NCI-H1436 (cell line): Measurements from ENCODE around the gene TBCEL.
A peak's percentile ranks its signal among the peaks of the same experiment; 100 is the strongest.
"Not testable (repeated sequence)": the region's sequence is repeated elsewhere in the genome, so short reads cannot be mapped to it uniquely, and the experiment has no call there.

ENCODE experiments used
- DNase-seq: peaks from one replicate; lab custom pipeline; 2025; lab: John Stamatoyannopoulos, UW

TBCEL gene

DNA sequence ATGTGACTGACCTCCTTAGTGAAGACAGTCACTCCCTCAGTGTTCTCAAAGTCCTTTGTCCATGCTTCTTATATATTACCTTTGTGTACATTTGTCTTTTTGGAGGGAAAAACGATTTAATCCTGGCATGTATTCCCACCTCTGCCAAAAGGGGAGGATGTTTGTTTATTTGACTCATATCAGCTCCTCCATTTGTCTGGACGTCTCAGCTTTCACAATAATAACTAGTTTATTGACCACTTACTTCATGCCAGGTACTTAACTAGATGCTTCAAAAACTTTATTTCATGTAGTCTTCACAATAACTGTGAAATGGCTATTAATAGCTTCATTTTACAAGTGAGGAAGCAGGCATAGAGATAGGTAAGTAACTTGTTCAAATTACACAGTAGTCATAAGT is 5.3 kb downstream of the TBCEL start:
- DNase-seq = no peak

GRCh38 chr11:121029813-121030445 is 6.0 kb downstream of the TBCEL start:
- DNase-seq = no peak

DNA sequence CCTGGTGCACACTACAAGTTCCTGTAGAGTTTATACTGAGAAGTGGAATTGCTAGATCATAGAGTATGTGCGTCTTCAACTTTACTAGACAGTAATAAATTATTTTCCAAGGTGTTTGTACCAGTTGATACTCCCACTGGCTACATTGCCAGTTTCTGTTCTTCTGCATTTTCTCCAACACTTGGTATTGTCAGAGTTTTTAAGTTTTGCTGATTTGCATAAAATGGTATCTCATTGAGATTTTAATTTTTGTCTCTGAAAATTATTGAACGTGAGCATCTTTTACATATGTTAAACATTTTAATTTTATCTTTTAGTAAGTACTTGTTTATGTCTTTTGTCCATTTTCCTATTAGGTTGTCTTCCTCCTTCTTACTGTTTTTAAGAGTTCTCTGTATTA is 7.3 kb downstream of the TBCEL start:
- DNase-seq = no peak

GRCh38 chr11:121031648-121032047 is 7.7 kb downstream of the TBCEL start:
- DNase-seq = not testable (repeated sequence)

DNA sequence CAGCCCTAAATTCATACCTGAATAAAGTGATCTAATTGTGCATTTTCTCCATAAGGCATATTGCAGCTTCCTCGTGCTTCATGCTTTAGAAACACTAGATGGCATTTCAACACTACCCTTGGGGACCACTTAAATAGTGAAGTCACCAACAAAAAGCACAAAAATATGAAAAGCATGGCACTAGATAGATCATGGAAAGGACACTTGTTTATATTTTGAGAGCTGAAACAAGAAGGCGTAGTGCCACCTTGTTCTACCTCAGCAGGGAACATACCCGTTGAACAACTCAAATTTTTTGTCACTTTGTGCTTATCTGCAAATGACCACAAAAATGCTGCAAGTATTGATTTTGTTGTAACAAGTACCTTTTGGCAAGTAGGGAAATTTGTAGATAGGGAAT is 8.6 kb downstream of the TBCEL start:
- DNase-seq = no peak

DNA sequence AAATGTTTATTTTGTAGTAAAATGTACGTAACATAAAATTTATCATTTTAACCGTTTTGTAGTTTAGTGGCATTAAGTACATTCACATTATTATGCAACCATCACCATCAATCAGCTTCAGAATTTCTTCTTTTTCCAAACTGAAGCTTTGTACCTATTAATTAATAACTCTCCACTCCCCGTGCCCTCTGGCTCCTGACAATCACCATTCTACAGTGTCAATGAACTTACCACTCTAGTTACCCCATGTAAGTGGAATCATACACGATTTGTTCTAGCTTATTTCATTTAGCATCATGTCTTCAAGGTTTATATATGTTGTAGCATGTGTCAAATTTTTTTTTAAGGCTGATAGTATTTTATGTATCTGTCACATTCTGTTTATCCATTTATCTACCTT is 9.7 kb downstream of the TBCEL start:
- DNase-seq = no peak

DNA sequence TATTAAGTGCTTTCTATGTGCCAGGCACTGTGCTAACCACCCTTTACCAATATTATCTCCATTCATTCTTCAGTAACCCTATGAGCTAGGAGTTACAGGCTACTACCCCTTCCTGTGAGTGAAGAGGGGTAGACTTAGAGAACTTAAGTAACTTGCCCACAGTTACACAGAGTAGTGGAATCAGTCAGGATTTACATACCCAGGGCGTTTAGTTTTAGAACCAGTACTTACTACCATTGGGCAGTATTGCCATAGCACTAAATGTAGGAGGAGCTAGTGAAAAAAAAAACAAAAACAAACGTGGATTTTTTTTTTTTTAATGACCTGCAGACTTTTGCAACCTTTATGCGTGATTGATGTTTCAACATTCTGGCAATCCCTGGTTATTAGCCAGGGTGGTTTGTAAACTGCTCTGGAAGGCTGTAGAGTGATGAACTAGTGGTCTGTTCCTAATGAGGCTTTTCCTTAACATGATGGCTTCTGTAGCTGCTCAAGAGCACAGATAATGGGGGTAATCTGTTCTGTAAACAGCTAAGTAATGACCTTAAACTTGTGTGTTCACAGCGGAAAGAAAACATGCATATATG is 11.4 kb downstream of the TBCEL start:
- peak; percentile 23 for DNase-seq

DNA sequence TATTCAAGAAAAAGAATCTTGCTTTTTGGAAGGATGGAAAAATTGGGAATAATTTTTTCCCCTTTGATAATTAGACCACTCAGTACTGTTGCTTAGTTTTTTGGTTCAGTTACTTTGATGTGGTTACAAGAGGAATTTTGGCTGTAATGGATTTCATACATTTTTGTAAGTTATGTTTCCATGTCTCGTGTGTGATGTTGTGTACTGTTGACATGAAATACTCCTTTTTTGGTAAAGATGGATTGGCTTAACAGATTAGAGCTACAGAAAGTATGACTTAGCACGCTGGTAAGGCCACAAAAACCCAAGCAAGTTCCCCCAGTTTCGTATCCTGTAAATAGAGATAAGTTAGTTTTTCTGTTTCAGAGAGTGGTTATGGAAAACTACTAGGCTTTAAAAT is 11.9 kb downstream of the TBCEL start:
- DNase-seq = no peak

- DNase-seq = no peak
Observed at GRCh38 chr11:121037016-121037415, 13.1 kb downstream of the TBCEL start.

DNA sequence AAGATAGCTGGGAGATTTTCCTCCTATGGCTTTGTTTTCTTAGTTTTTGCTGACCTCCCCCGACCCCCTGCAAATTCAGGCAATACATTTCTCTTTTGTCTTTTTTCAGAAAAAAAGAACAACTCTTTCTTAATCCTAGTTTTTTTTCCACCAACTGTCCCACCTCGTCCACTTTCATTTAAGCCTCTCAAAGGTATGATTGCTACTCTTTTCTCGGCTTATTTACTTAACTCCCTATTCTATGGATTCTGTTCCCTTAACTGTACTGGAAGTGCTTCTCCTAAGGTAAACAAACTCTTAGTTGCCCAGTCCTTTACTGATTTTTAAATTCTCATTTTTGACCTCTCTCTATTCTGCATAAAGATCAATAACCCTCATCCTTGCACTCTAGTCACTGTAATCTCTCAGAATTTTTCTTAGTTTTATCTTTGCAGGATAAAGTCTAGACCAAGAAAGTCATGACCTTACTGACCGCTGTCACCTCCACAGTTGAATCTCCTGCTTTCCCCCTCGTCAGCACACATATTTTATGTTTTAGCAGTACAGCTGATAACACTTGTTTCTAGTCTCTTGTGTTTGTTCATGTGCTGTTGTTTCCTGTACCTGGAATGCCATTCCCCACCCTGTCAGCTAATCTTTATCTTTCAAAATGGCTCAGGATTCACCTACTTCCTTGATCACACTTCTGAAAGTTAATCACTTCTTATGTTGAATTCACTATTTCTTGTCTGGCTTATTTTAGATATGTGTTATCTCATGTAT is 14.9 kb downstream of the TBCEL start:
- DNase-seq = no peak

DNA sequence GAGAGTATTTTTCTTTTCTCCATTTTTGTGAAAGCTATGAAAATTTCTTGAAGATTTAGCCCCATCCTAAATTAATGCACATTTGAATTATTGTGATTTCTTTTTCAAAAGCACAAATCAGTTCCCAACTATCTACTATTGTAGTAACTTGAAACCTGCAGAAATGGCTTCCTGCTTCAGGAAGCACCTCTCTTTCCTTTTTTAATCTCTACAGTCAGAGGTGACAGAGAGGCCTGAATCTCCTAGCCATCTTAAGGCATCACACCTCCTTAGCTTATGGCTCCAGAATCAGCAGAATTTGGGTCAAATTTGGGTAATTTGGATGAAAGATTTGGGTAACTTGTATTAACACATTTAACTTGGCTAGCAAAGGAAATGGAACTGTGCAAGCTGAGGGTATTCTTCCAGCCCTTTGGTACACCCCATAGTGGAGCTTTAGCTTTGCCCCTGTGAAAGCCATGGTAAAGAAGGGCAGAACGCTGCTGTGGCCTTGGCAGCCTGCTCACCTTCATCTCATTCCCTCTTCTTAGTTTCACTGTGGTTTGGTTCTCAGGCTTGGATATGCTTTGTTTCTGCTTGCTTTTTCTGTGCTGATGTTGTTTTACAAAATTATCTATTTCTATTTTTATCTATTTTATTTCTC is 16.2 kb downstream of the TBCEL start:
- DNase-seq = no peak

DNA sequence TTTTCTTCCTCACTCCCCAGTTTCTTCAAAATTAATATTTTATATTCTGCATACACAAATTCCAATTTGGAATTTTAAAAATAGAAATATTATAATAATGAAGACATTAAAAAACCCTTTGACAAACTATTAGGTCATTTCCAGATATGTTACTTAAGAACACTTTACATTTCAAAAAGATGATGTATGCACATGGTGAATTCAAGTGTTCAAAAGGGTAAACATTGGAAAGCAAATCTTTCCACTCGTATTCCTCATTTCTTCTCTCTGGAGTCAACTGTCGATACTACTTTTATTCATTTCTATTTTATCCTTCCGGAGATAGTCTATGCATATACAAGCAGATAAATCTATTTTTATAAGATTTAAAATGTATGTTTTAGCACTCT is 16.7 kb downstream of the TBCEL start:
- no peak for DNase-seq

DNA sequence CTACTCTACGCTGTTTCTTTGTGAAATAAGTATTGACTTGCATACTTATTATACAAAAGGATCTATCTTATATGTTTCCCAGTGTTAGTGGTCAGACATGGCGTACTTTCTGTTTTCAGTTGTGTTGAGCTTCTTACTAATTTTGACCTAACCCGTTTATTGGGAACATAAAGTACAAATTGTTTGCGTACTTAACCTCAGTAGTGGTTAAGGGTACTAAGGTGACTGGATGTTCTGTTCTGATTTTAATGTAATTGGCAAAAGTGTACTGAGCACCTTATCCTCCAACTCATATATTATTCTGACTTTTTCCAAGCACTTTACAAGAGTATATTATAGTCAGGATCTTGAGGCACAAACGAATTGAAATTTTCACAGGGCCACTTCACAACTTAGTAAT is 17.2 kb downstream of the TBCEL start:
- DNase-seq = no peak

GRCh38 chr11:121042296-121042695 is 18.4 kb downstream of the TBCEL start:
- DNase-seq = no peak

- no peak for DNase-seq
Observed at GRCh38 chr11:121047926-121048325, 24.0 kb downstream of the TBCEL start.

- DNase-seq = no peak
Observed at GRCh38 chr11:121048464-121049233, 24.7 kb downstream of the TBCEL start.

DNA sequence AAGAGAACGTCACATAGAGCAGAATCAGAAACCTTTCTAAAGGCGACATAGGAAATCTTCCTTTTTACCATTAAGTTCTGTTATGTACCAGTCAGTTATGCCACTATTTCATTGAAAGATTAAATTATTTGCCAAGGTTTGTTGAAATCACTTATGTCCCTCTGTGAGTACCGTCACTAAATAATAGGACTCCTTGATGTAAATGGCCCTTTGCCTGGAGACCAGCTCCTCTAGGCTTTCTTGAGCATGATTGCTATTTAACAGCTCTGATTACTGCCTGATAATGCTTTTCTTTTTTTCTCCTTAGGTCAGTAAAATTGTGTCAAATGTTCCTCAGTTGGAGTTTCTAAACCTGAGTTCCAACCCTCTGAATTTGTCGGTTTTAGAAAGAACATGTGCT is 29.3 kb downstream of the TBCEL start:
- no peak for DNase-seq

DNA sequence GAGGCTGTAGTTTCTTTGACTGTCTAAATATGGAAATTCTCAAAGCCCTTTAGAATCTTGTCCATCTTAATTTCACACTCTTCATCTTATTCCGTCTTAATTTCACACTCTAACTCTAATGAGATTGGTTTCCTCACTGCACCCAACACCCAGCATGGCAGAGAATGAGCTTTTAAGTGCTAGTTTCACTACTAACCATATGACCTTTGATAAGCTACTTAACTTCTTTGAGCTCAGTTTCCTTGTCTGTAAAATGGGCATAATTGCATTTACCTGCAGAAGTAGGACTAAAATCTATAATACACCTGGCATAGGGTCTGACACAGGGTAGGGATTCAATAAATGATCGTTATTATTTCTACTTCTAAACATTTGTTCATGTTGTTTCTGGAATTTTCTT is 30.4 kb downstream of the TBCEL start:
- DNase-seq = no peak

- DNase-seq = no peak
Observed at GRCh38 chr11:121055076-121055475, 31.2 kb downstream of the TBCEL start.

GRCh38 chr11:121057922-121058321 is 34.0 kb downstream of the TBCEL start:
- DNase-seq = no peak

- no peak for DNase-seq
Observed at GRCh38 chr11:121058941-121059340, 35.0 kb downstream of the TBCEL start.

- no peak for DNase-seq
Observed at GRCh38 chr11:121059605-121060004, 35.7 kb downstream of the TBCEL start.
